NT2/D1 (cell line): ENCODE data around the gene PIGT.

Experiments
- SUZ12 ChIP-seq: IDR thresholded peaks from 2 replicates; pipeline ENCODE4 v1.6.1; 2011; ENCODE audit not compliant: insufficient read length, insufficient read depth; ENCODE audit errors: extremely low read depth
- YY1 ChIP-seq: IDR thresholded peaks from 2 replicates; pipeline ENCODE4 v1.6.1; 2011; ENCODE audit not compliant: insufficient read length, insufficient read depth
- ZNF274 ChIP-seq: IDR thresholded peaks from 2 replicates; pipeline ENCODE4 v1.6.1; 2011; ENCODE audit warnings: mild to moderate bottlenecking, low read depth, low read length

GRCh38 chr20:45405571-45406259, 10.2 kb upstream of the PIGT start:
- TF ChIP-seq ZNF274: no peak
- no peak for TF ChIP-seq YY1
- no peak for TF ChIP-seq SUZ12
